ENCODE data around the gene GTF3C1.

DNA sequence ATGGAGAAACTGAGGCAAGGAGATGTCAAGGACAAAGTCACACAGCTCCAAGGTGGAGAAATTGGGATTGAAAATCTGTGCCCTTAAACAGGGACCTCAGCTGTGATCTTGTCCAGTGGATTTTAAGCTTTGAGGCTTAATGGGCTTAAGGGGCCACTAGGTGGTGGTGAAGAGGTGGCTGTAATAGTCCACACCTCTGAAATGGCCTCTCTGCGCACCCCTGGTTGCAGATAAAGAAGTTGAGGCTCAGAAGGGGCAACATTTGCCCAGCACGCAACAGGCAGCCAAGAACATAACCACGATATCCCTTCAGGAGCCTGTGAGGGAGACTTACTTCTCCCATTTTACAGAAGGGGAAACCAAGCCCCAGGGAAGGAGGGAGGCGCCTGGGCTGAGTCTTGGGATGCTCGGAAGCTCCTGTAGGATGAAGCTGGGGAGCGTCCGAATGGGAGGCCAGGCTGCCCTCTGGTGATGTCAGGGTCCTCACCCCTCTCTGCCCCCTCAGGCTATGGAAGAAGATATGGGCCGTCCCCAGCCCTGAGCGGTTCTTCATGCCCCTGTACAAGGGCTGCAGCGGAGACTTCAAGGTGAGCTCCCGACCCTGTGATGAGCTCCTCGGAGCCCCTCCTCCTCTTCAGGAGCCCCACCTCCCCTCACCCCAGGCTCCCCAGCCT is 104.1 kb downstream of the GTF3C1 start:
- TF ChIP-seq POLR2AphosphoS5 (IDR thresholded peaks at IDR 0.05): no peak
- no peak for TF ChIP-seq CTCF (IDR thresholded peaks at IDR 0.05)
- TF ChIP-seq POLR2A (IDR thresholded peaks at IDR 0.05): no peak
- no peak for TF ChIP-seq EP300 (IDR thresholded peaks at IDR 0.05)
